Transverse colon (tissue), 4 donors: ENCODE data around the gene SLC24A1. TPM values are rescaled to one million over a fixed set of nuclear protein-coding genes. Genes with fewer than 3 reads are reported as not detected.

ENCODE experiments used
- DNase-seq: peaks from one replicate; pipeline ENCODE4 v3.0.0-alpha.2; 2019
- H3K27ac ChIP-seq, 4 donors: fragments of 200-600 bp; sonication (generic); 2 replicates each; pipeline ENCODE4 v1.5.1; 2016 to 2018; ENCODE audit warnings: inconsistent platforms in 4 of 4
- H3K27me3 ChIP-seq: fragments of 200-600 bp; sonication (generic); 2 replicates; pipeline ENCODE4 v1.5.1; 2017; ENCODE audit warnings: inconsistent platforms
- H3K36me3 ChIP-seq, 4 donors: fragments of 200-600 bp; sonication (generic); 2 replicates each; pipeline ENCODE4 v1.5.1; 2017 to 2019; ENCODE audit warnings: inconsistent platforms in 4 of 4
- H3K4me1 ChIP-seq, 4 donors: fragments of 200-600 bp; sonication (generic); 2 replicates each; pipeline ENCODE4 v1.5.1; 2017 to 2020; ENCODE audit warnings: inconsistent platforms in 4 of 4
- H3K4me3 ChIP-seq, 4 donors: fragments of 200-600 bp; sonication (generic); 1 replicate in 1 of 4; 2 replicates in 3 of 4; pipeline versions ENCODE4 v1.5.1 to v1.6.1; 2017 to 2019; ENCODE audit warnings: inconsistent platforms in 4 of 4
- H3K9me3 ChIP-seq, 2 donors: fragments of 200-600 bp; sonication (generic); 2 replicates each; pipeline ENCODE4 v1.5.1; 2017 to 2019; ENCODE audit warnings: inconsistent platforms in 2 of 2
- CTCF ChIP-seq, 5 experiments: fragments of 200-600 bp in 3 of 5; fragments of 450-650 bp in 2 of 5; sonication (generic) in 3 of 5; IDR thresholded peaks; 1 replicate in 2 of 5; 2 replicates in 3 of 5; pipeline ENCODE4 v1.5.1; 2016 to 2017; ENCODE audit warnings: antibody characterized with exemption in 5 of 5, inconsistent platforms in 3 of 5, mild to moderate bottlenecking in 2 of 5, moderate library complexity in 1 of 5
- EP300 ChIP-seq: sonication (generic); formaldehyde crosslinking; IDR thresholded peaks from one replicate; pipeline ENCODE4 v1.6.1; 2017; ENCODE audit warnings: antibody characterized with exemption, low read depth
- POLR2A ChIP-seq: fragments of 450-650 bp; IDR thresholded peaks from one replicate; pipeline ENCODE4 v1.6.1; 2016; ENCODE audit warnings: antibody characterized with exemption, mild to moderate bottlenecking, moderate library complexity
- POLR2AphosphoS5 ChIP-seq, 3 donors: sonication (generic); formaldehyde crosslinking; IDR thresholded peaks; one replicate each; pipeline ENCODE4 v1.6.1; 2016; ENCODE audit warnings: antibody characterized with exemption in 3 of 3
- WGBS, 2 donors: methylation state at CpG; one replicate each; pipeline ENCODE4 v1.1.5; 2018; ENCODE audit warnings: low coverage in 1 of 2; 5-methylcytosine and 5-hydroxymethylcytosine counted together
- in situ Hi-C, 4 donors: fragments of 200-750 bp; cut with MboI; loops; one replicate each; pipeline versions ENCODE4 v1.15.0 to v1.15.1; 2017; ENCODE audit warnings: low sequenced_read_pairs in 3 of 4, low pct_ligation_motif_present in 1 of 4, low pct_unique_long_range_greater_than_20kb in 1 of 4
- intact Hi-C: fragments of 100-400 bp; cut with DNase I; formaldehyde crosslinking; loops from one replicate; pipeline ENCODE4 v1.15.1; 2023; ENCODE audit warnings: low total_unique reads
- total RNA-seq, 4 donors: library from RNA; depleted of rRNA; stranded (reverse); fragments of >200 nt; gene quantifications; one replicate each; pipeline ENCODE4 v1.1.0, GENCODE V29; 2016

Gene SLC24A1
- total RNA-seq, 4 donors from 2014 or later, result 5.8 to 9.7 (median 5.9) TPM

- H3K4me3 ChIP-seq, result no peak overlapping the region
- in situ Hi-C loops, result no loop called here
- no peaks in the 10 kb centered on the region for H3K9me3 ChIP-seq
- no peak overlapping the region for H3K27ac ChIP-seq
- no peaks in the 10 kb centered on the region for H3K27me3 ChIP-seq
- H3K4me1 ChIP-seq, result no peaks in the 10 kb centered on the region
- WGBS, 2 donors, result 79% methylated on average over 8 of the region's 8 CpGs; no CpG with 5 or more reads in 1 of the 2 donors
- TF ChIP-seq CTCF (IDR thresholded peaks at IDR 0.05), result no peak
- no peak for TF ChIP-seq POLR2A
- TF ChIP-seq EP300, result no peak
- no peak for TF ChIP-seq POLR2AphosphoS5 (IDR thresholded peaks at IDR 0.05)
- no peak for DNase-seq
- H3K36me3 ChIP-seq, result peaks cover 0 to 43% (median 13%) of the 10 kb centered on the region in 4 donors
- intact Hi-C loops, result no loop called here
These were observed 42.6 kb upstream of the SLC24A1 start for GRCh38 chr15:65578904-65579728.

- 61 to 81% methylated on average over 2 to 3 of the region's 3 CpGs for WGBS, 2 donors
- H3K4me1 ChIP-seq, result no peaks in the 10 kb centered on the region
- no peak for DNase-seq
- TF ChIP-seq CTCF (IDR thresholded peaks at IDR 0.05) (no peak), POLR2A (no peak), POLR2AphosphoS5 (IDR thresholded peaks at IDR 0.05) (no peak), EP300 (no peak)
- peaks cover 0 to 50% (median 16%) of the 10 kb centered on the region in 4 donors for H3K36me3 ChIP-seq
- H3K4me3 ChIP-seq, result no peak overlapping the region
- no peaks in the 10 kb centered on the region for H3K9me3 ChIP-seq
- intact Hi-C loops, result no loop called here
- H3K27ac ChIP-seq, result no peak overlapping the region
- no peaks in the 10 kb centered on the region for H3K27me3 ChIP-seq
- in situ Hi-C loops, result no loop called here
These were observed 42.0 kb upstream of the SLC24A1 start for GRCh38 chr15:65579762-65580161.

- Histone ChIP-seq H3K27me3 (no peaks in the 10 kb centered on the region), H3K9me3 (no peaks in the 10 kb centered on the region), H3K36me3 (peaks cover 0 to 54% (median 16%) of the 10 kb centered on the region in 4 donors), H3K4me1 (no peaks in the 10 kb centered on the region), H3K27ac (no peak overlapping the region), H3K4me3 (no peak overlapping the region)
- TF ChIP-seq POLR2AphosphoS5 (IDR thresholded peaks at IDR 0.05), result no peak
- TF ChIP-seq EP300, result no peak
- no peak for TF ChIP-seq POLR2A
- no peak for TF ChIP-seq CTCF (IDR thresholded peaks at IDR 0.05)
- intact Hi-C loops, result no loop called here
- in situ Hi-C loops, result no loop called here
- DNase-seq, result no peak
These were observed 41.5 kb upstream of the SLC24A1 start for GRCh38 chr15:65580287-65580686.

- intact Hi-C loops (no loop called here), in situ Hi-C loops (no loop called here)
- no peaks in the 10 kb centered on the region for H3K9me3 ChIP-seq
- H3K27ac ChIP-seq, result no peak overlapping the region
- no peaks in the 10 kb centered on the region for H3K27me3 ChIP-seq
- WGBS, 2 donors, result 60 to 63% methylated on average over 1 of the region's 1 CpG
- no peaks in the 10 kb centered on the region for H3K4me1 ChIP-seq
- H3K36me3 ChIP-seq, result peaks cover 0 to 53% (median 19%) of the 10 kb centered on the region in 4 donors
- TF ChIP-seq EP300 (no peak), POLR2AphosphoS5 (IDR thresholded peaks at IDR 0.05) (no peak), CTCF (IDR thresholded peaks at IDR 0.05) (no peak), POLR2A (no peak)
- H3K4me3 ChIP-seq, result no peak overlapping the region
- peak; percentile 13 for DNase-seq
These were observed 38.0 kb upstream of the SLC24A1 start for GRCh38 chr15:65583701-65584100.
